ENCODE data around the gene CCZ1B.
"Not testable (repeated sequence)": the region's sequence is repeated elsewhere in the genome, so short reads cannot be mapped to it uniquely, and the experiment has no call there.

DNA sequence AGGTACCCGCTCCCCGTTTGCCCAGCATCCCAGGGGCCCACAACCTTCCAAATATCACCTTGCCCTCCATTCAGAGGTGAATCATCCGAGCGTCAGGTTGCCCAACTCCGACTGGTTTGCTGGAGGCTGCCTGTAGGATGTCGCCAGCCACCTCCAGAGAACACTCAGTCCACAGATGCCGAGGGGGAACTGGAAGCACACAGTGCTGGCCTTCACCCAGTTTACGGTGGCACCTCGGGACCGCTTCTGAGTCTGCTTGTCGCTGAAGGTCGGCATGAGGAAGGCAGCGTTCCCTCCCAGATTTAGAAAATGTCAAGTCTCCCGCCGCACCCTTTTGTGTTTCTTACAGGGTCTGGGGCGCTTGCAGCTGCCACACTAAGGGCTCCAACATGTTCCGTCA lies 27.6 kb upstream of the CCZ1B start:
- TF ChIP-seq, protein P1, sequence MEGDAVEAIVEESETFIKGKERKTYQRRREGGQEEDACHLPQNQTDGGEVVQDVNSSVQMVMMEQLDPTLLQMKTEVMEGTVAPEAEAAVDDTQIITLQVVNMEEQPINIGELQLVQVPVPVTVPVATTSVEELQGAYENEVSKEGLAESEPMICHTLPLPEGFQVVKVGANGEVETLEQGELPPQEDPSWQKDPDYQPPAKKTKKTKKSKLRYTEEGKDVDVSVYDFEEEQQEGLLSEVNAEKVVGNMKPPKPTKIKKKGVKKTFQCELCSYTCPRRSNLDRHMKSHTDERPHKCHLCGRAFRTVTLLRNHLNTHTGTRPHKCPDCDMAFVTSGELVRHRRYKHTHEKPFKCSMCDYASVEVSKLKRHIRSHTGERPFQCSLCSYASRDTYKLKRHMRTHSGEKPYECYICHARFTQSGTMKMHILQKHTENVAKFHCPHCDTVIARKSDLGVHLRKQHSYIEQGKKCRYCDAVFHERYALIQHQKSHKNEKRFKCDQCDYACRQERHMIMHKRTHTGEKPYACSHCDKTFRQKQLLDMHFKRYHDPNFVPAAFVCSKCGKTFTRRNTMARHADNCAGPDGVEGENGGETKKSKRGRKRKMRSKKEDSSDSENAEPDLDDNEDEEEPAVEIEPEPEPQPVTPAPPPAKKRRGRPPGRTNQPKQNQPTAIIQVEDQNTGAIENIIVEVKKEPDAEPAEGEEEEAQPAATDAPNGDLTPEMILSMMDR (IDR thresholded peaks at IDR 0.05), result not testable (repeated sequence)
- TF ChIP-seq POLR2A, POLR2AphosphoS5 (IDR thresholded peaks at IDR 0.05): not testable (repeated sequence)

All from transverse colon (tissue), 4 donors.